ENCODE results near the gene DOK4.

DOK4 gene

DNA sequence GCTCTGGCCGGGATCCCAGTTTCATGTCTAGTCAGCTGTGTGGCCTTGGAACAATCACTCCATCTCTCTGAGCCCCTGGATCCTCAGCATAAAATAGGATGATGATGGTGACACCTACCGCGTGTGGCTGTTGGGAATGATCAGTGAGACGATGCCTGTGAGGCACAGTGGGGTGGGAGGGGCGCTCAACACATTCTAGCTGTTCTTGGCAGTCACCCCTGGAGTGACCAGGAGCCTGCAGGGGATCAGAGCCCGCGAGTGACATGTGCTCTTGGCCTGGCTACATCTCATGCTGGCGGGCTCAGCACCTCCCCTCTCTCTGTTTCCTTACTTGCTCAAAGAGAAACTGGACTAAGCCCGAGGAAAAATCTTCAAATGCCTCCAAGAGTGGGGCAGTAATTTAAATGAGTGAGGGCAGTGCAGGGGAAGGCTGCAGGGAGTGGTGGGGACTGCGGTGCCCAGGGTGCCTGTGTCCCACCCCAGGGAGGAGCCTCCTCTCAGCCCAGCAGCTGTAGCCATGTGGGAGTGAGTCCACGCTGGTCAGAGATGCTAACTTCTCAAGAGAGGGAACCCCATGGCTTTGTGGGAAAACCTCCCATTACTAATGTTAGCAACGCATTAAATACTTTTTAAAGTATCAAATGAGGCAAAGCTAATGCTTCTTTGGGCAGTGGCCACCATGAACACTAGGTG, 23.1 kb upstream of the DOK4 start:
- DNase-seq (ENCODE audit: low read depth in 2 of 2) = no peak
- no peak overlapping the region for H3K4me3 ChIP-seq (replicated peaks in 1 of 2; ENCODE audit: low read depth in 2 of 2, low read length in 2 of 2)
- TF ChIP-seq, protein P1, sequence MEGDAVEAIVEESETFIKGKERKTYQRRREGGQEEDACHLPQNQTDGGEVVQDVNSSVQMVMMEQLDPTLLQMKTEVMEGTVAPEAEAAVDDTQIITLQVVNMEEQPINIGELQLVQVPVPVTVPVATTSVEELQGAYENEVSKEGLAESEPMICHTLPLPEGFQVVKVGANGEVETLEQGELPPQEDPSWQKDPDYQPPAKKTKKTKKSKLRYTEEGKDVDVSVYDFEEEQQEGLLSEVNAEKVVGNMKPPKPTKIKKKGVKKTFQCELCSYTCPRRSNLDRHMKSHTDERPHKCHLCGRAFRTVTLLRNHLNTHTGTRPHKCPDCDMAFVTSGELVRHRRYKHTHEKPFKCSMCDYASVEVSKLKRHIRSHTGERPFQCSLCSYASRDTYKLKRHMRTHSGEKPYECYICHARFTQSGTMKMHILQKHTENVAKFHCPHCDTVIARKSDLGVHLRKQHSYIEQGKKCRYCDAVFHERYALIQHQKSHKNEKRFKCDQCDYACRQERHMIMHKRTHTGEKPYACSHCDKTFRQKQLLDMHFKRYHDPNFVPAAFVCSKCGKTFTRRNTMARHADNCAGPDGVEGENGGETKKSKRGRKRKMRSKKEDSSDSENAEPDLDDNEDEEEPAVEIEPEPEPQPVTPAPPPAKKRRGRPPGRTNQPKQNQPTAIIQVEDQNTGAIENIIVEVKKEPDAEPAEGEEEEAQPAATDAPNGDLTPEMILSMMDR (IDR thresholded peaks at IDR 0.05; ENCODE audit: low read depth, low read length) = no peak

DNA sequence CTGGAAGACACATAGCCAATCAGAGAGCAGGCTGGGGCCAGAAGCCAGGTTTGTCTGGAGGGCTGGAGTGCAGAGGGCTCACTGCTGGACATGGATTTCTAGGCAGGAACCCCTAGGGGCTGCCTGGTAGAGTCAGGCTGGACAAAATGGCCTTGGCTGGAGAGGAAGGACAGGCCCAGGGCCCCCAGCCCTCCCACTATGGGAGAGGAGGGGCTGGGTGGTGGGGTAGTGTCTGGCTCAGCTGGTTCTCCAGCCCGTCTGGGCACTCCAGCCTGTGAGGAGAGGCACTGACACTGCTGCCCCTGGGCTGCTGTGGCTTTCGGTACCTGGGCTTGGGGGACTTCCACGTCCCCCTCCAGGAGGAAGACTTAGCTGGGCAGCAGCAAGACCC, 21.7 kb upstream of the DOK4 start:
- no peak overlapping the region for H3K4me3 ChIP-seq (replicated peaks in 1 of 2; ENCODE audit: low read depth in 2 of 2, low read length in 2 of 2)
- DNase-seq (ENCODE audit: low read depth in 2 of 2) = no peak
- TF ChIP-seq, protein P1 (IDR thresholded peaks at IDR 0.05; ENCODE audit: low read depth, low read length) = no peak

DNA sequence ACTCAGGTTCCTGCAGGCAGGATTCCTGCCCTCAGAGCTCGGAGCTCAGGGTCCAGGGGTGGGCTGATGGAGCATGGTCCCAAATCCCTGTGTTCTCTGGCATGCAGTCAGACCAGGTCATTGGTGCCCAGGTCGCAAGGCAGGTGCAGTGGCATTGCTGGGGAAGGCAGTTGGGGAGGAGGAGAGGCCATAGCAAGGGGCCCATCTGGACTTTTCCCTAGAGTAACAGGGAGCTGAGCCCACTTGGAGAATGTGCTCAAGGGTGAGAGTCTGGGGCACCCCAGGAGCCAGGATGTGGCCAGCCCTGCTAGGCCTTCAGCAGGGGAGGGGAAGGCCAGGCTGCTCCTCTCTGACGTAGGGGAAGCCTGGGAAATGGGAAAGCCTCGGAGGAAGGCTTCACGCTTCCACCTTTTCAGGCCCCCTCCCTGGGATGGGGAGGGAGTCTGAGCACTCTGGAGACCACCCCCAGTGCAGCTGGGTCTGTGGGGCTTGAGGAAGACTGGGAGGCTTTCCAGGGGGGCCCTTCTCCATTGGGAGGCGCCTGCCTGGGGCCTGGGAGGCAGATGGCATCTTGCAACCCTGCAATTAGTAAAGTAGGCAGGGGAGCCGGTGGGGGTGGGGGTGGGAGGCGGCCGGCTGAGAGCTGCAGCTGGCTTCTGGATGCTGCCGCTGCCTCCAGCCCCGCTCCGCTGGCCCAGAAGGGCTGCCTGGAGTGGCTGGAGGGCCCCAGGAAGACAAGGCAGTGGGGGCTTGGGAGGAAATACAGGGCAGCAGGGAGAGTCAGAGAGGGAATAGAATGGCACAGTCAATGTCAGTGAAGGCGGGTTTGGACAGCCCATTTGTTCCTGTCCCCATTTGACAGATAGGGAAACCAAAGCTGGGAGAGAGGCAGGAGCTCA, 21.1 kb upstream of the DOK4 start:
- TF ChIP-seq, protein P1 (IDR thresholded peaks at IDR 0.05; ENCODE audit: low read depth, low read length) = no peak
- no peak for DNase-seq (ENCODE audit: low read depth in 2 of 2)
- no peak overlapping the region for H3K4me3 ChIP-seq (replicated peaks in 1 of 2; ENCODE audit: low read depth in 2 of 2, low read length in 2 of 2)

DNA sequence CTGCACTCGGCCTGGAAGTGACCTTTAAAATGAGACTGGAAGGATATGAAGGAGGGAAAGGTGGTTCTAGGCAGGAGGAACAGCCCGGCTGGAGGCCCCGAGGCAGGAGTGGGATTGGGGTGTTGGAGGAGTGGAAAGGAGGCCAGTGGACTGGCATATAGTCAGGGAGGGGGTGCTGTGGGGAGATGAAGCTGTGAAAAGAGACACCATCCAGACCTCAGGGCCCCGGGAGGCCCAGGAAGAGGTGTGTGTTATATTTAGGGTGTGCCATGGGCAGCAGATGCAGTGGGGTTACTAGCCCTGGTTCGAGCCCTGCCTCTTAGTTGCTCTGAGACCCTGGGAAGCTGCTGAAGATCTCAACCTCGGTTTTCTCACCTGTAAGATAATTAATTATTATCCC, 18.9 kb upstream of the DOK4 start:
- no peak overlapping the region for H3K4me3 ChIP-seq (replicated peaks in 1 of 2; ENCODE audit: low read depth in 2 of 2, low read length in 2 of 2)
- TF ChIP-seq, protein P1 (IDR thresholded peaks at IDR 0.05; ENCODE audit: low read depth, low read length) = no peak
- no peak for DNase-seq (ENCODE audit: low read depth in 2 of 2)

DNA sequence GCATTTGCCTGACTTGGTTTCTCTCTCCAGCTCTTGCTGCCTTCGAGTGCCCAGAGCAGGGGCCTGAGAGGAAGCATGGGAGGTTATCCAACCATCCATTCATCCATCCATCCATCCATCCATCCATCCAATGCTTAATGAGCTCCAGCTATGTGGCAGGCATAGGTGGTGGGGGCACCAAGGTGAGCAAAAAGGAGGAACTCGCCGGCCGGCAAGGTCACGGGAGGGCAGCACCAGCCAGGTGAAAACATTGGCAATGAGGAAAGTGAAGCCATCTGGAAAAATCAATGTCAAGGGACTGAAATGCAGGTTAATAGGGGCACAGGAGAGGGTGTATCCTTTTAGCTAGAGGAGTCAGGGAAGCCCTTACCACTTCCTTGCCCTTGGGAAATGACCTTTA, 18.2 kb upstream of the DOK4 start:
- no peak overlapping the region for H3K4me3 ChIP-seq (replicated peaks in 1 of 2; ENCODE audit: low read depth in 2 of 2, low read length in 2 of 2)
- DNase-seq (ENCODE audit: low read depth in 2 of 2) = no peak
- TF ChIP-seq, protein P1 (IDR thresholded peaks at IDR 0.05; ENCODE audit: low read depth, low read length) = no peak

DNA sequence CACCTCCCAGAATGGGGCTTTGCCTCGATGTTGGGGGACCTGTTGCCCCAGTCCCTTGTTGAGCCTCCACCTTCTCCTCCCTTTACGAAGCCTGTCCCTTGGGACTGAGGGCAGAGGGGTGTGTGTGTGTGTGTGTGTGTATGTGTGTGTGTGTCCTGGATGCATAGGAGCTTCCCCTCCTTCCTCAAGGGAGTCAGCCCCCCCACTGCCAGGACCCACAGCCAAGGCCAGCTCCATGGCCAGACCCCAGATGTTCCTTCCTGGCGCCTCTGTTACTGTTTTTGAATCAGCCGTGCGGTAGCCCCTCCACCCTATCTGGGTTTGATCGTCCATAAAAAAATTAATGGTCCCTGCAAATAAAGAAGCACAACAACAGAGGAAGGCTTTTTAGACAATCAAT, 17.7 kb upstream of the DOK4 start:
- H3K4me3 ChIP-seq (replicated peaks in 1 of 2; ENCODE audit: low read depth in 2 of 2, low read length in 2 of 2) = no peak overlapping the region
- no peak for DNase-seq (ENCODE audit: low read depth in 2 of 2)
- TF ChIP-seq, protein P1 (IDR thresholded peaks at IDR 0.05; ENCODE audit: low read depth, low read length) = no peak

Data from cardiac fibroblast (primary cell).